MM.1S (cell line): ENCODE measurements around the gene PDE4B.

Experiments used
- EZH2 ChIP-seq: fragments of 300-600 bp; sonication (generic); optimal IDR thresholded peaks from 2 replicates; pipeline ENCODE3; 2017; ENCODE audit warnings: low read depth, mild to moderate bottlenecking, antibody characterized with exemption, low read length, mixed read lengths
- EZH2phosphoT487 ChIP-seq: fragments of 300-600 bp; sonication (generic); IDR thresholded peaks from 2 replicates; pipeline ENCODE4 v1.6.1; 2018; ENCODE audit warnings: antibody characterized with exemption, low read length
- TF ChIP-seq, protein P1 (sequence below): fragments of 300-600 bp; sonication (generic); IDR thresholded peaks from 2 replicates; pipeline ENCODE4 v1.5.1; 2016; ENCODE audit warnings: antibody characterized with exemption, low read length, mixed read lengths

DNA sequence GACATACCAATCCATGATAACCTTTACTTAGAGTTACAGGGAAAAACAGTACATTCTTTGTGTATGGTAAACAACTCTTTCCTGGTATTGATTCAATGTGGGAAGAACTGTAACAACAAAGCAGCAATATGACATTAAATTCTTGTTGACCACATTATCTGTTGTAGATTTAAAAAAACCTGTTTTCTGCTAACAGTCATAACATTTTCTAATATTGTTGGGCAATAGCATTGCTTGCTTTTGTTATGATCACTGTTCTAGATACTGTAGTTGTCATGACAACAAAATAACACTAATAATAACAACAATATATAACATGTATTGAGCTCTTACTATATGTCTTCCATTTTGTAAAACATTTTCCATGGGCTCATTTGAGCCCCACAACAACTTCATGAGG lies 54.2 kb downstream of the PDE4B start:
- TF ChIP-seq, protein P1, sequence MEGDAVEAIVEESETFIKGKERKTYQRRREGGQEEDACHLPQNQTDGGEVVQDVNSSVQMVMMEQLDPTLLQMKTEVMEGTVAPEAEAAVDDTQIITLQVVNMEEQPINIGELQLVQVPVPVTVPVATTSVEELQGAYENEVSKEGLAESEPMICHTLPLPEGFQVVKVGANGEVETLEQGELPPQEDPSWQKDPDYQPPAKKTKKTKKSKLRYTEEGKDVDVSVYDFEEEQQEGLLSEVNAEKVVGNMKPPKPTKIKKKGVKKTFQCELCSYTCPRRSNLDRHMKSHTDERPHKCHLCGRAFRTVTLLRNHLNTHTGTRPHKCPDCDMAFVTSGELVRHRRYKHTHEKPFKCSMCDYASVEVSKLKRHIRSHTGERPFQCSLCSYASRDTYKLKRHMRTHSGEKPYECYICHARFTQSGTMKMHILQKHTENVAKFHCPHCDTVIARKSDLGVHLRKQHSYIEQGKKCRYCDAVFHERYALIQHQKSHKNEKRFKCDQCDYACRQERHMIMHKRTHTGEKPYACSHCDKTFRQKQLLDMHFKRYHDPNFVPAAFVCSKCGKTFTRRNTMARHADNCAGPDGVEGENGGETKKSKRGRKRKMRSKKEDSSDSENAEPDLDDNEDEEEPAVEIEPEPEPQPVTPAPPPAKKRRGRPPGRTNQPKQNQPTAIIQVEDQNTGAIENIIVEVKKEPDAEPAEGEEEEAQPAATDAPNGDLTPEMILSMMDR = no peak
- TF ChIP-seq EZH2 = no peak
- no peak for TF ChIP-seq EZH2phosphoT487
